ENCODE results near the gene RTF1. TPM values are rescaled to one million over a fixed set of nuclear protein-coding genes. Genes with fewer than 3 reads are reported as not detected.

Gene RTF1

GRCh38 chr15:41521614-41522013, 104.7 kb downstream of the RTF1 start:
- Histone ChIP-seq H2BK120ac (ENCODE audit: low read depth, low read length) (no peak overlapping the region), H3K23ac (ENCODE audit: low read length) (no peak overlapping the region), H2AK5ac (ENCODE audit: low read length) (no peak overlapping the region), H3K27ac (ENCODE audit: low read depth, low read length) (no peak overlapping the region), H2BK15ac (replicated peaks; ENCODE audit: low read depth) (no peak overlapping the region), H4K8ac (ENCODE audit: low read depth, low read length) (no peak overlapping the region), H3K79me2 (ENCODE audit: control insufficient read depth, insufficient read depth, low read length) (no peaks in the 10 kb centered on the region), H3K4me3 (ENCODE audit: low read length) (no peak overlapping the region), H3K79me1 (ENCODE audit: low read length) (no peaks in the 10 kb centered on the region), H3K18ac (ENCODE audit: low read length) (no peak overlapping the region), H3K4ac (ENCODE audit: low read depth, low read length) (no peak overlapping the region), H2BK5ac (ENCODE audit: low read length) (no peak overlapping the region), H3K36me3 (ENCODE audit: control insufficient read depth, insufficient read depth, low read length) (peaks cover 1% of the 10 kb centered on the region), H3K4me2 (ENCODE audit: low read length) (no peak overlapping the region), H3K56ac (ENCODE audit: low read length) (no peak overlapping the region), H3K9ac (ENCODE audit: low read length) (no peak overlapping the region), H4K5ac (ENCODE audit: low read length) (no peak overlapping the region), H3K27me3 (ENCODE audit: insufficient read depth, low read length, poor library complexity) (no peaks in the 10 kb centered on the region), H3K4me1 (ENCODE audit: control insufficient read depth, low read depth, low read length) (no peaks in the 10 kb centered on the region)
- no peak for DNase-seq
- no CpG with 5 or more reads among the region's 9 CpGs for WGBS (ENCODE audit: extremely low coverage, insufficient coverage, low lambda C conversion rate)

GRCh38 chr15:41523097-41523496, 106.2 kb downstream of the RTF1 start:
- Histone ChIP-seq H3K36me3 (ENCODE audit: control insufficient read depth, insufficient read depth, low read length) (peaks cover 11% of the 10 kb centered on the region), H4K5ac (ENCODE audit: low read length) (no peak overlapping the region), H2BK120ac (ENCODE audit: low read depth, low read length) (no peak overlapping the region), H3K56ac (ENCODE audit: low read length) (no peak overlapping the region), H3K27me3 (ENCODE audit: insufficient read depth, low read length, poor library complexity) (no peaks in the 10 kb centered on the region), H3K4me1 (ENCODE audit: control insufficient read depth, low read depth, low read length) (no peaks in the 10 kb centered on the region), H3K79me1 (ENCODE audit: low read length) (no peaks in the 10 kb centered on the region), H3K79me2 (ENCODE audit: control insufficient read depth, insufficient read depth, low read length) (no peaks in the 10 kb centered on the region), H3K4me2 (ENCODE audit: low read length) (no peak overlapping the region), H3K4me3 (ENCODE audit: low read length) (no peak overlapping the region), H2BK15ac (replicated peaks; ENCODE audit: low read depth) (no peak overlapping the region), H3K18ac (ENCODE audit: low read length) (no peak overlapping the region), H2BK5ac (ENCODE audit: low read length) (no peak overlapping the region), H4K8ac (ENCODE audit: low read depth, low read length) (no peak overlapping the region), H3K4ac (ENCODE audit: low read depth, low read length) (no peak overlapping the region), H2AK5ac (ENCODE audit: low read length) (no peak overlapping the region), H3K23ac (ENCODE audit: low read length) (no peak overlapping the region), H3K27ac (ENCODE audit: low read depth, low read length) (no peak overlapping the region), H3K9ac (ENCODE audit: low read length) (no peak overlapping the region)
- DNase-seq = no peak
- no CpG with 5 or more reads among the region's 5 CpGs for WGBS (ENCODE audit: extremely low coverage, insufficient coverage, low lambda C conversion rate)

GRCh38 chr15:41530363-41530956, 113.6 kb downstream of the RTF1 start:
- H3K27me3 ChIP-seq (ENCODE audit: insufficient read depth, low read length, poor library complexity) = no peaks in the 10 kb centered on the region
- no peaks in the 10 kb centered on the region for H3K4me1 ChIP-seq (ENCODE audit: control insufficient read depth, low read depth, low read length)
- H4K5ac ChIP-seq (ENCODE audit: low read length) = no peak overlapping the region
- no peaks in the 10 kb centered on the region for H3K79me1 ChIP-seq (ENCODE audit: low read length)
- H3K56ac ChIP-seq (ENCODE audit: low read length) = no peak overlapping the region
- no peak for DNase-seq
- H3K18ac ChIP-seq (ENCODE audit: low read length) = no peak overlapping the region
- H2BK5ac ChIP-seq (ENCODE audit: low read length) = no peak overlapping the region
- no peak overlapping the region for H3K9ac ChIP-seq (ENCODE audit: low read length)
- H3K79me2 ChIP-seq (ENCODE audit: control insufficient read depth, insufficient read depth, low read length) = no peaks in the 10 kb centered on the region
- no peak overlapping the region for H3K4me3 ChIP-seq (ENCODE audit: low read length)
- H3K4me2 ChIP-seq (ENCODE audit: low read length) = no peak overlapping the region
- no peak overlapping the region for H2BK120ac ChIP-seq (ENCODE audit: low read depth, low read length)
- H4K8ac ChIP-seq (ENCODE audit: low read depth, low read length) = no peak overlapping the region
- peaks cover 23% of the 10 kb centered on the region for H3K36me3 ChIP-seq (ENCODE audit: control insufficient read depth, insufficient read depth, low read length)
- no peak overlapping the region for H3K4ac ChIP-seq (ENCODE audit: low read depth, low read length)
- no peak overlapping the region for H3K27ac ChIP-seq (ENCODE audit: low read depth, low read length)
- no peak overlapping the region for H2BK15ac ChIP-seq (replicated peaks; ENCODE audit: low read depth)
- no peak overlapping the region for H2AK5ac ChIP-seq (ENCODE audit: low read length)
- no peak overlapping the region for H3K23ac ChIP-seq (ENCODE audit: low read length)
- WGBS (ENCODE audit: extremely low coverage, insufficient coverage, low lambda C conversion rate) = no CpG with 5 or more reads among the region's 6 CpGs

Small RNAs within 50 kb of the gene (small RNA-seq; reads per million reads assigned to genes)
- gene RNU6-1169P (ENCODE audit: insufficient read depth) = not detected
